WTC11 (cell line): ENCODE measurements around the gene LRRK2. TPM values are rescaled to one million over a fixed set of nuclear protein-coding genes. Genes with fewer than 3 reads are reported as not detected.
A peak's percentile ranks its signal among the peaks of the same experiment; 100 is the strongest.

Source experiments
- ATAC-seq: fragments of 200-7000 bp; cut with Tn5 transposase; 2 replicates; pipeline ENCODE4 v1.10.0; 2021; ENCODE audit warnings: mild to moderate bottlenecking, moderate library complexity
- CTCF ChIA-PET: fragments of 300-600 bp; sonication (Branson Sonifier 250); formaldehyde crosslinking; loops from one replicate; lab custom pipeline; 2021; ENCODE audit warnings: antibody characterized with exemption; lab: Charles Lee
- POLR2A ChIA-PET: fragments of 350-600 bp; sonication (Branson Sonifier 250); formaldehyde crosslinking; loops from one replicate; lab custom pipeline; 2021; ENCODE audit warnings: antibody characterized with exemption; lab: Charles Lee
- DNase-seq: peaks from one replicate; pipeline ENCODE4 v3.0.0; 2021; ENCODE audit warnings: low spot score
- H3K27ac Mint-ChIP-seq: 2 replicates; pipeline ENCODE4 v1.8.0; 2021; ENCODE audit warnings: mixed read lengths
- H3K27me3 Mint-ChIP-seq: 2 replicates; pipeline ENCODE4 v1.8.0; 2021; ENCODE audit warnings: low read depth, mild to moderate bottlenecking, moderate library complexity, mixed read lengths
- H3K36me3 Mint-ChIP-seq: 2 replicates; pipeline ENCODE4 v1.8.0; 2021; ENCODE audit warnings: mixed read lengths
- H3K4me1 Mint-ChIP-seq: 2 replicates; pipeline ENCODE4 v1.8.0; 2022; ENCODE audit warnings: mixed read lengths
- H3K4me3 Mint-ChIP-seq: 2 replicates; pipeline ENCODE4 v1.8.0; 2021; ENCODE audit warnings: mild to moderate bottlenecking, moderate library complexity, mixed read lengths
- H3K9me3 Mint-ChIP-seq: 2 replicates; pipeline ENCODE4 v1.8.0; 2021; ENCODE audit warnings: mixed read lengths
- ATF1 ChIP-seq: sonication (generic); formaldehyde crosslinking; IDR thresholded peaks from 2 replicates; pipeline ENCODE4 v1.8.1; 2023; ENCODE audit warnings: mild to moderate bottlenecking, moderate library complexity, missing genetic modification reagents
- ATF2 ChIP-seq: sonication (generic); formaldehyde crosslinking; IDR thresholded peaks from 2 replicates; pipeline ENCODE4 v1.8.1; 2022; ENCODE audit warnings: low read depth, missing genetic modification reagents, borderline replicate concordance
- CTCF ChIP-seq: fragments of 200-600 bp; IDR thresholded peaks from 2 replicates; pipeline ENCODE4 v1.8.0; 2022; ENCODE audit warnings: antibody characterized with exemption
- E2F1 ChIP-seq: sonication (generic); formaldehyde crosslinking; IDR thresholded peaks from 2 replicates; pipeline ENCODE4 v1.8.0; 2022; ENCODE audit warnings: mild to moderate bottlenecking, missing genetic modification reagents
- FOXJ3 ChIP-seq: sonication (generic); formaldehyde crosslinking; IDR thresholded peaks from 2 replicates; pipeline ENCODE4 v1.9.0; 2021; ENCODE audit warnings: missing genetic modification reagents, mild to moderate bottlenecking, borderline replicate concordance
- FOXP4 ChIP-seq: sonication (generic); formaldehyde crosslinking; IDR thresholded peaks from 2 replicates; pipeline ENCODE4 v1.8.0; 2022; ENCODE audit warnings: mild to moderate bottlenecking, missing genetic modification reagents
- GTF2I ChIP-seq: fragments of 250-450 bp; sonication (Bioruptor Pico); conservative IDR thresholded peaks from 2 replicates; pipeline ENCODE4 v1.4.0; 2021; ENCODE audit warnings: mild to moderate bottlenecking
- HMGA2 ChIP-seq: fragments of 250-450 bp; sonication (Bioruptor Pico); IDR thresholded peaks from 2 replicates; pipeline ENCODE4 v1.4.0; 2021; ENCODE audit warnings: mild to moderate bottlenecking, moderate library complexity
- JAZF1 ChIP-seq: fragments of 250-450 bp; sonication (Bioruptor Pico); IDR thresholded peaks from 2 replicates; pipeline ENCODE4 v1.9.0; 2021; ENCODE audit warnings: moderate library complexity, mild to moderate bottlenecking, inconsistent platforms
- KAT7 ChIP-seq: sonication (generic); formaldehyde crosslinking; IDR thresholded peaks from 2 replicates; pipeline ENCODE4 v1.8.1; 2023; ENCODE audit warnings: missing genetic modification reagents, mild to moderate bottlenecking, borderline replicate concordance
- MAX ChIP-seq: sonication (generic); formaldehyde crosslinking; IDR thresholded peaks from 2 replicates; pipeline ENCODE4 v1.8.0; 2022; ENCODE audit warnings: mild to moderate bottlenecking, missing genetic modification reagents
- NFE2L1 ChIP-seq: sonication (generic); formaldehyde crosslinking; IDR thresholded peaks from 2 replicates; pipeline ENCODE4 v1.8.1; 2023; ENCODE audit warnings: missing genetic modification reagents
- NR3C1 ChIP-seq: sonication (generic); formaldehyde crosslinking; conservative IDR thresholded peaks from 2 replicates; pipeline ENCODE4 v1.8.1; 2023; ENCODE audit warnings: low read depth, mild to moderate bottlenecking, missing genetic modification reagents
- RELA ChIP-seq: sonication (generic); formaldehyde crosslinking; IDR thresholded peaks from 2 replicates; pipeline ENCODE4 v1.8.1; 2022; ENCODE audit warnings: missing genetic modification reagents, mild to moderate bottlenecking, borderline replicate concordance
- RORB ChIP-seq: fragments of 250-450 bp; sonication (Bioruptor Pico); IDR thresholded peaks from 2 replicates; pipeline ENCODE4 v1.9.0; 2021; ENCODE audit warnings: mild to moderate bottlenecking
- TCF7 ChIP-seq: sonication (generic); formaldehyde crosslinking; IDR thresholded peaks from 2 replicates; pipeline ENCODE4 v1.8.0; 2022; ENCODE audit warnings: mild to moderate bottlenecking, low read depth, missing genetic modification reagents, moderate library complexity
- ZNF281 ChIP-seq: sonication (generic); formaldehyde crosslinking; IDR thresholded peaks from 2 replicates; pipeline ENCODE4 v1.8.0; 2023; ENCODE audit warnings: mild to moderate bottlenecking, missing genetic modification reagents
- ZNF425 ChIP-seq: fragments of 250-450 bp; sonication (Bioruptor Pico); conservative IDR thresholded peaks from 2 replicates; pipeline ENCODE4 v1.9.0; 2021; ENCODE audit warnings: mild to moderate bottlenecking
- ZNF671 ChIP-seq: fragments of 250-450 bp; sonication (Bioruptor Pico); IDR thresholded peaks from 2 replicates; pipeline ENCODE4 v1.8.0; 2021; ENCODE audit warnings: mild to moderate bottlenecking
- total RNA-seq: library from RNA; stranded (reverse); gene quantifications from 3 replicates; pipeline ENCODE4 v1.2.3, GENCODE V29; 2021

Gene LRRK2
- total RNA-seq, 1 experiment from 2014 or later = 0.46 TPM

- POLR2A ChIA-PET = no interaction called here
- Mint-ChIP-seq H3K36me3 (no peaks in the 10 kb centered on the region), H3K27ac (no peak overlapping the region), H3K4me3 (no peak overlapping the region), H3K27me3 (no peaks in the 10 kb centered on the region), H3K9me3 (peaks cover under 1% of the 10 kb centered on the region; the same call in 1 of the 2 replicates), H3K4me1 (0 out of 2 replicates have a peak, but pooled peaks cover 2% of the 10 kb centered on the region)
- ATAC-seq (peak; percentile 56; the same call in 1 of the 2 replicates), DNase-seq (no peak)
- CTCF ChIA-PET = interaction anchor here (1.4 kb wide), 1 partner anchor 10 kb away, joined by 5 read pairs; no protein-coding TSS in a partner anchor
- TF ChIP-seq FOXJ3 (no peak), ZNF281 (CRISPR knock-in tag) (no peak), TCF7 (CRISPR knock-in tag) (no peak), KAT7 (CRISPR knock-in tag) (no peak), MAX (no peak), RORB (CRISPR knock-in tag) (no peak), CTCF (peak; percentile 46; the same call in 1 of the 2 replicates), ATF1 (no peak), GTF2I (CRISPR knock-in tag) (no peak)
These were observed 111.9 kb downstream of the LRRK2 start for GRCh38 chr12:40336573-40337199.

GRCh38 chr12:40338071-40338470 is 113.3 kb downstream of the LRRK2 start:
- Mint-ChIP-seq H3K27ac (no peak overlapping the region), H3K9me3 (no peaks in the 10 kb centered on the region), H3K36me3 (no peaks in the 10 kb centered on the region), H3K27me3 (no peaks in the 10 kb centered on the region), H3K4me3 (no peak overlapping the region), H3K4me1 (0 out of 2 replicates have a peak, but pooled peaks cover 2% of the 10 kb centered on the region)
- no peak for TF ChIP-seq ATF2 (CRISPR knock-in tag)
- no peak for TF ChIP-seq FOXP4 (CRISPR knock-in tag)
- TF ChIP-seq MAX = no peak
- TF ChIP-seq ZNF671 (CRISPR knock-in tag) = no peak
- no peak for TF ChIP-seq NFE2L1
- TF ChIP-seq HMGA2 (CRISPR knock-in tag) = no peak
- TF ChIP-seq ZNF425 (CRISPR knock-in tag) = no peak
- TF ChIP-seq E2F1 (CRISPR knock-in tag) = no peak
- TF ChIP-seq RELA (CRISPR knock-in tag) = no peak
- no peak for TF ChIP-seq JAZF1
- TF ChIP-seq NR3C1 (CRISPR knock-in tag) = no peak
- DNase-seq (no peak), ATAC-seq (no peak)
- POLR2A ChIA-PET = no interaction called here
- CTCF ChIA-PET = interaction anchor here (0.7 to 1.0 kb wide), 3 partner anchors 9 to 23 kb away, joined by 3 read pairs; no protein-coding TSS in a partner anchor
